Mucosa of descending colon (tissue), 3 donors: ENCODE data around the gene SYK. TPM values are rescaled to one million over a fixed set of nuclear protein-coding genes. Genes with fewer than 3 reads are reported as not detected.

Source experiments
- ATAC-seq: fragments of 200-7000 bp; cut with Tn5 transposase; one replicate; pipeline ENCODE4 v1.9.1; 2020; ENCODE audit warnings: mild to moderate bottlenecking, moderate library complexity
- DNase-seq, 3 donors: peaks; one replicate each; pipeline ENCODE4 v3.0.0-alpha.2; 2020
- H3K36me3 ChIP-seq: fragments of 200-600 bp; one replicate; pipeline ENCODE4 v1.8.0; 2021; ENCODE audit warnings: low read depth, mild to moderate bottlenecking
- H3K4me1 ChIP-seq: fragments of 200-600 bp; one replicate; pipeline ENCODE4 v1.8.0; 2021; ENCODE audit warnings: low read depth, mild to moderate bottlenecking
- H3K4me3 ChIP-seq: fragments of 200-600 bp; one replicate; pipeline ENCODE4 v1.8.0; 2021; ENCODE audit warnings: mild to moderate bottlenecking
- H3K9me3 ChIP-seq: fragments of 200-600 bp; one replicate; pipeline ENCODE4 v1.8.0; 2021; ENCODE audit warnings: mild to moderate bottlenecking
- intact Hi-C, 2 donors: fragments of 100-400 bp; cut with DNase I in 1 of 2; cut with micrococcal nuclease in 1 of 2; formaldehyde crosslinking; loops; one replicate each; pipeline versions ENCODE4 v1.11.0 to v1.11.1; 2022; cut with DNase I, micrococcal nuclease
- total RNA-seq, 3 donors: library from RNA; stranded (reverse); fragmentation: NEBNext Ultra II Directional in 2 of 3; extraction: Animal tissue kit (Norgen Biotek cat#: 25700) in 2 of 3; gene quantifications; one replicate each; pipeline versions ENCODE4 v1.2.1 to v1.2.4, GENCODE V29; 2021 to 2023
- TF ChIP-seq, protein P1 (sequence below): fragments of 200-600 bp; IDR thresholded peaks from one replicate; pipeline ENCODE4 v1.8.0; 2022; ENCODE audit warnings: antibody characterized with exemption, mild to moderate bottlenecking
- donor health status: DM: no; HTN: no; CAD: no; lungs with moderate emphysema.
- donor health status: DM: no; HTN: no; CAD: no.
- donor health status: DM: no; HTN: yes; CAD: no.

The SYK gene
- total RNA-seq, 3 donors from 2014 or later: 29.0 to 59.5 (median 43.4) TPM

DNA sequence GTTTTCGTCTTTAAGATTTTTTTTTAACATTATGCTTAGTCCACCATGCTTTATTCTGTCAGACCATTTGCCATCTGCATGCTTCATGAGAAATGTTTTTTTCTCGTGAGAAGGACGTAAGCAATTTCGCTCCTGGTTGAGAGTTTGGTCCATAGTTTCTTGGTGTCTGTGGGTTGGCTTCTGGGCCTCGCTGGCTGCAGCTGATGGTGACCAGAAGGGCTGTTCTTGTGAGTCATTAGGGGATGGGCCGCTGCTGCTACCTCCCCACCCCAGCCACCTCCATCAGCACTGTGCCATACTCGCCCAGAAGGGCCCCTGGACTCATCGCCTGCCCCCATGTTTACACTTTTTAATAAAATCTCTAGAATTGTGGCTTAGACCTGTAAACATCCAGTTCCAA, 11.4 kb downstream of the SYK start:
- intact Hi-C loops: no loop called here
- Histone ChIP-seq H3K9me3 (no peaks in the 10 kb centered on the region), H3K4me3 (no peak overlapping the region), H3K36me3 (no peaks in the 10 kb centered on the region), H3K4me1 (no peaks in the 10 kb centered on the region)
- TF ChIP-seq, protein P1, sequence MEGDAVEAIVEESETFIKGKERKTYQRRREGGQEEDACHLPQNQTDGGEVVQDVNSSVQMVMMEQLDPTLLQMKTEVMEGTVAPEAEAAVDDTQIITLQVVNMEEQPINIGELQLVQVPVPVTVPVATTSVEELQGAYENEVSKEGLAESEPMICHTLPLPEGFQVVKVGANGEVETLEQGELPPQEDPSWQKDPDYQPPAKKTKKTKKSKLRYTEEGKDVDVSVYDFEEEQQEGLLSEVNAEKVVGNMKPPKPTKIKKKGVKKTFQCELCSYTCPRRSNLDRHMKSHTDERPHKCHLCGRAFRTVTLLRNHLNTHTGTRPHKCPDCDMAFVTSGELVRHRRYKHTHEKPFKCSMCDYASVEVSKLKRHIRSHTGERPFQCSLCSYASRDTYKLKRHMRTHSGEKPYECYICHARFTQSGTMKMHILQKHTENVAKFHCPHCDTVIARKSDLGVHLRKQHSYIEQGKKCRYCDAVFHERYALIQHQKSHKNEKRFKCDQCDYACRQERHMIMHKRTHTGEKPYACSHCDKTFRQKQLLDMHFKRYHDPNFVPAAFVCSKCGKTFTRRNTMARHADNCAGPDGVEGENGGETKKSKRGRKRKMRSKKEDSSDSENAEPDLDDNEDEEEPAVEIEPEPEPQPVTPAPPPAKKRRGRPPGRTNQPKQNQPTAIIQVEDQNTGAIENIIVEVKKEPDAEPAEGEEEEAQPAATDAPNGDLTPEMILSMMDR: no peak
- DNase-seq (no peak), ATAC-seq (no peak)

GRCh38 chr9:90813523-90813922, 11.9 kb downstream of the SYK start:
- H3K9me3 ChIP-seq: no peaks in the 10 kb centered on the region
- intact Hi-C loops: no loop called here
- ATAC-seq (no peak), DNase-seq (no peak)
- no peak overlapping the region for H3K4me3 ChIP-seq
- no peaks in the 10 kb centered on the region for H3K36me3 ChIP-seq
- no peaks in the 10 kb centered on the region for H3K4me1 ChIP-seq
- TF ChIP-seq, protein P1: no peak

DNA sequence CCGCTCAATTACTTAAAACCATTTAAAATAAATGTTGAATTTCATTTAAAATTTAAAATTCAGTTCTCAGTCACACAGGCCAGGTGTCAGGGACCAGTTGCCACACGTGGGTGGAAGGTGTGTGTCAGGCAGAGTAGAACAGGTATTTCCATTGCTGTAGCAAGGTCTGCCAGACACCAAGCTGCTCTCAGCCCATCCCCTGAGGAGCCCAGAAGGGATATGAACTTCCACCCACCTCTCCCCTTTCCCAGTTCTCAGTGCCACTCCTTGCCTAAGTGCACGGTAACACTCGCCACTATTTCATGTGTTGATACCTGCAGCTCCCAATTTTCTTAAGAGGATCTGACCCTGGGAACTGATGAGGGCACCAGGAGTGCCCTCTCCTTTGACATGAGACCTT, 12.7 kb downstream of the SYK start:
- no peaks in the 10 kb centered on the region for H3K9me3 ChIP-seq
- ATAC-seq (no peak), DNase-seq (no peak)
- no peak overlapping the region for H3K4me3 ChIP-seq
- intact Hi-C loops: no loop called here
- H3K36me3 ChIP-seq: no peaks in the 10 kb centered on the region
- TF ChIP-seq, protein P1: no peak
- no peaks in the 10 kb centered on the region for H3K4me1 ChIP-seq

GRCh38 chr9:90815183-90815943, 13.7 kb downstream of the SYK start:
- H3K4me3 ChIP-seq: no peak overlapping the region
- ATAC-seq (peak; percentile 56), DNase-seq (peak in 2 of 3 donors; percentile 35 to 60)
- H3K4me1 ChIP-seq: no peaks in the 10 kb centered on the region
- TF ChIP-seq, protein P1: no peak
- intact Hi-C loops: no loop called here
- no peaks in the 10 kb centered on the region for H3K9me3 ChIP-seq
- H3K36me3 ChIP-seq: no peaks in the 10 kb centered on the region

DNA sequence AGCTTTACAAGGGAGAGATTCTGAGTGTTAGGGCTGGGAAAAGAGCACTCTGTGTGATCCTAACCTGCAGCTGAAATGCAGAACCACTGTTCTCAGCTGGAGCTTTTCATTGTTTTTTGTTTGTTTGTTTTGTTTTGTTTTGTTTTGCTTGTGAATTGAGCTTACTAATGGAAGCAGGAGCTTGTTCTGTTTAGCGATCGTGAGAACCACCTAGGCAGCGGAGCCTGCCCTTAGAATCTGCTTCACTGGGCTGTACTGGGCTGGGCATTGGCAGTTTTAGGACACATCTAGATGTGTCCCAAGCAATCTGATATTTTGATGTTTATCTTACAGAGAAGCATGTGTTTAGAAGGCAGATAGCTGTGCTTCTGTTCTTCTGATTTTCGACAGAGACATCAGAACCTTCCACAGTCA, 14.3 kb downstream of the SYK start:
- intact Hi-C loops: no loop called here

More for the DNA sequence above, 14.3 kb downstream of the SYK start:
- ATAC-seq: peak; percentile 14
- Histone ChIP-seq H3K36me3 (no peaks in the 10 kb centered on the region), H3K4me1 (no peaks in the 10 kb centered on the region), H3K4me3 (no peak overlapping the region), H3K9me3 (no peaks in the 10 kb centered on the region)
- TF ChIP-seq, protein P1: no peak
- no peak for DNase-seq
